ENCODE measurements around the gene GSTT2B. TPM values are rescaled to one million over a fixed set of nuclear protein-coding genes. Genes with fewer than 3 reads are reported as not detected.
A peak's percentile ranks its signal among the peaks of the same experiment; 100 is the strongest.
"Not testable (repeated sequence)": the region's sequence is repeated elsewhere in the genome, so short reads cannot be mapped to it uniquely, and the experiment has no call there.

The GSTT2B gene
- polyA plus RNA-seq, 3 donors, result 0.25 to 0.72 TPM; not detected in 1

GRCh38 chr22:23966094-23966493 is 5.1 kb upstream of the GSTT2B start:
- H3K4me3 Mint-ChIP-seq; H3K27ac ChIP-seq (ENCODE audit: low read depth in 1 of 2, low read length in 2 of 2); H3K9me3 ChIP-seq (replicated peaks in 1 of 2; ENCODE audit: control insufficient read depth in 1 of 2, insufficient read depth in 1 of 2, low read length in 2 of 2); H3K9ac ChIP-seq (ENCODE audit: insufficient read depth, low read length, poor library complexity, severe bottlenecking); H3K79me2 ChIP-seq (ENCODE audit: insufficient read depth, low read length); H3K4me3 ChIP-seq (replicated peaks in 1 of 3; ENCODE audit: low read depth in 2 of 3, low read length in 3 of 3); H3K4me1 ChIP-seq (ENCODE audit: control insufficient read depth in 1 of 2, insufficient read depth in 2 of 2, low read length in 2 of 2); H3K4me2 ChIP-seq (replicated peaks; ENCODE audit: extremely low read depth, low read length, poor library complexity, severe bottlenecking); H3K9me3 Mint-ChIP-seq; H2AFZ ChIP-seq (ENCODE audit: insufficient read depth, low read depth, low read length, poor library complexity, severe bottlenecking); DNase-seq; H3K27me3 ChIP-seq (ENCODE audit: control insufficient read depth in 2 of 2, insufficient read depth in 2 of 2, low read length in 2 of 2); intact Hi-C loops (cut with micrococcal nuclease); H3K4me1 Mint-ChIP-seq; H3K27ac Mint-ChIP-seq; H3K27me3 Mint-ChIP-seq (ENCODE audit: low read depth in 3 of 3): not testable (repeated sequence)
- peaks cover 19 to 21% of the 10 kb centered on the region in 2 donors for H3K36me3 Mint-ChIP-seq
- Histone ChIP-seq H4K20me1 (ENCODE audit: insufficient read depth, low read length) (peaks cover 22% of the 10 kb centered on the region), H3K36me3 (replicated peaks in 1 of 2; ENCODE audit: control insufficient read depth in 1 of 2, insufficient read depth in 2 of 2, low read length in 2 of 2) (peaks cover 16 to 22% of the 10 kb centered on the region in 2 donors)
- WGBS (ENCODE audit: insufficient coverage), result no CpG with 5 or more reads among the region's 18 CpGs

DNA sequence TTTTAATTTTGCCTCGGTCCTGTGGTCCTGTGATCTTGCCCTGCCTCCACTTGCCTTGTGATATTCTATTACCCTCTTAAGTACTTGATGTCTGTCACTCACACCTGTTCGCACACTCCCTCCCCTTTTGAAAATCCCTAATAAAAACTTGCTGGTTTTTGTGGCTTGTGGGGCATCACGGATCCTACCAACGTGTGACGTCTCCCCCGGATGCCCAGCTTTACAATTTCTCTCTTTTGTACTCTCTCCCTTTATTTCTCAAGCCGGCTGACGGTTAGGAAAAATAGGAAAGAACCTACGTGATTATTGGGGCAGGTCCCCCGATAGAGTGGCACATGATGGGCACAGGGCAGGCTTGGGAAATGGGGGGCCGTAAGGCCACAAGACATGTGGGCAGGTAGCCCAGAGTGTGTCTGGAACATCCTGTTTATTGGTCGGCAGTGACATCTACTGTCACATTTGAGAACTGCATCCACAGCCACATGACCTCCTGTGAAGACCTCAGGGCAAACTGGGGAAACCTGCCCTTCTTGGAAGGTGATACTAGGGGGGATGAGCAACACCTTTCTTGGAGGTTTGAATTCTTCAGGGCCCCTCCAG is 4.6 kb downstream of the GSTT2B start:
- not testable (repeated sequence) for H3K4me3 Mint-ChIP-seq; H3K4me3 ChIP-seq (replicated peaks in 1 of 3; ENCODE audit: low read depth in 2 of 3, low read length in 3 of 3); H3K9ac ChIP-seq (ENCODE audit: insufficient read depth, low read length, poor library complexity, severe bottlenecking); H3K4me2 ChIP-seq (replicated peaks; ENCODE audit: extremely low read depth, low read length, poor library complexity, severe bottlenecking); H2AFZ ChIP-seq (ENCODE audit: insufficient read depth, low read depth, low read length, poor library complexity, severe bottlenecking); H3K9me3 Mint-ChIP-seq; H3K27me3 ChIP-seq (ENCODE audit: control insufficient read depth in 2 of 2, insufficient read depth in 2 of 2, low read length in 2 of 2); H4K20me1 ChIP-seq (ENCODE audit: insufficient read depth, low read length); H3K4me1 ChIP-seq (ENCODE audit: control insufficient read depth in 1 of 2, insufficient read depth in 2 of 2, low read length in 2 of 2); H3K9me3 ChIP-seq (replicated peaks in 1 of 2; ENCODE audit: control insufficient read depth in 1 of 2, insufficient read depth in 1 of 2, low read length in 2 of 2); H3K79me2 ChIP-seq (ENCODE audit: insufficient read depth, low read length); H3K36me3 Mint-ChIP-seq; H3K4me1 Mint-ChIP-seq; H3K36me3 ChIP-seq (replicated peaks in 1 of 2; ENCODE audit: control insufficient read depth in 1 of 2, insufficient read depth in 2 of 2, low read length in 2 of 2); H3K27ac ChIP-seq (ENCODE audit: low read depth in 1 of 2, low read length in 2 of 2)
- peak; percentile 80 for TF ChIP-seq CTCF (IDR thresholded peaks at IDR 0.05)
- intact Hi-C loops (cut with micrococcal nuclease), result loop anchor here in 1 of 2 donors (5.0 kb wide), 1 partner anchor 221 kb away; no protein-coding TSS in a partner anchor
- DNase-seq, result peak; percentile 48 to 72 (median 58)
- Mint-ChIP-seq H3K27ac (peak overlapping the region in 3 of 7 donors; percentile 36 to 55 (median 53)), H3K27me3 (ENCODE audit: low read depth in 3 of 3) (peaks cover 3 to 14% (median 7%) of the 10 kb centered on the region in 3 donors)
- 19% methylated on average over 4 of the region's 12 CpGs for WGBS (ENCODE audit: insufficient coverage)

GRCh38 chr22:23955886-23956285 is 5.1 kb downstream of the GSTT2B start:
- intact Hi-C loops (cut with micrococcal nuclease), result loop anchor here in 1 of 2 donors (5.0 kb wide), 1 partner anchor 221 kb away; no protein-coding TSS in a partner anchor

DNA sequence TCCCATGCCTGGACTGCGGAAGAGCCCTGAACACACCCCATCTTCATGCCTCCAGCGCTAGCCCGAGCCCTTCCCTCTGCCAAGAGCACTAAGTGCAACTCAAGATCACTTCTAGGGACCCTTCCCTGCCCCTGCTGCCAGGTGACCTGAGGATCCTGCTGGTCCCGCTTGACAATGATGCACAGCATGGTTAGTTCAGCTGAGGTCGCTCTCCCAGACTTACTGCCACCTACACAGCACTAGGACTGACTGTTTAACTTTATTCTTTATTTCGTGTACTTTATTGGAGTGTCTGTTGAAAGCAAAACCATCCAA is 6.0 kb downstream of the GSTT2B start:
- not testable (repeated sequence) for H3K27ac Mint-ChIP-seq; H3K4me3 ChIP-seq (replicated peaks in 1 of 3; ENCODE audit: low read depth in 2 of 3, low read length in 3 of 3); H3K27me3 Mint-ChIP-seq (ENCODE audit: low read depth in 3 of 3); H3K27ac ChIP-seq (ENCODE audit: low read depth in 1 of 2, low read length in 2 of 2); H3K36me3 Mint-ChIP-seq; H3K4me1 Mint-ChIP-seq; H3K4me1 ChIP-seq (ENCODE audit: control insufficient read depth in 1 of 2, insufficient read depth in 2 of 2, low read length in 2 of 2); H4K20me1 ChIP-seq (ENCODE audit: insufficient read depth, low read length); H3K9ac ChIP-seq (ENCODE audit: insufficient read depth, low read length, poor library complexity, severe bottlenecking); H3K9me3 Mint-ChIP-seq; H3K27me3 ChIP-seq (ENCODE audit: control insufficient read depth in 2 of 2, insufficient read depth in 2 of 2, low read length in 2 of 2); H2AFZ ChIP-seq (ENCODE audit: insufficient read depth, low read depth, low read length, poor library complexity, severe bottlenecking); H3K79me2 ChIP-seq (ENCODE audit: insufficient read depth, low read length); H3K9me3 ChIP-seq (replicated peaks in 1 of 2; ENCODE audit: control insufficient read depth in 1 of 2, insufficient read depth in 1 of 2, low read length in 2 of 2); DNase-seq; H3K4me2 ChIP-seq (replicated peaks; ENCODE audit: extremely low read depth, low read length, poor library complexity, severe bottlenecking); H3K36me3 ChIP-seq (replicated peaks in 1 of 2; ENCODE audit: control insufficient read depth in 1 of 2, insufficient read depth in 2 of 2, low read length in 2 of 2); H3K4me3 Mint-ChIP-seq
- WGBS (ENCODE audit: insufficient coverage), result 88% methylated on average over 3 of the region's 6 CpGs
- intact Hi-C loops (cut with micrococcal nuclease), result loop anchor here in 1 of 2 donors (5.0 kb wide), 1 partner anchor 222 kb away; no protein-coding TSS in a partner anchor

More at GRCh38 chr22:23955886-23956285, 5.1 kb downstream of the GSTT2B start:
- not testable (repeated sequence) for H3K36me3 ChIP-seq (replicated peaks in 1 of 2; ENCODE audit: control insufficient read depth in 1 of 2, insufficient read depth in 2 of 2, low read length in 2 of 2); DNase-seq; H3K79me2 ChIP-seq (ENCODE audit: insufficient read depth, low read length); H3K4me1 ChIP-seq (ENCODE audit: control insufficient read depth in 1 of 2, insufficient read depth in 2 of 2, low read length in 2 of 2); H3K4me3 Mint-ChIP-seq; H3K27ac ChIP-seq (ENCODE audit: low read depth in 1 of 2, low read length in 2 of 2); H3K36me3 Mint-ChIP-seq; H3K9me3 Mint-ChIP-seq; H3K27me3 ChIP-seq (ENCODE audit: control insufficient read depth in 2 of 2, insufficient read depth in 2 of 2, low read length in 2 of 2); H3K4me1 Mint-ChIP-seq; H3K4me2 ChIP-seq (replicated peaks; ENCODE audit: extremely low read depth, low read length, poor library complexity, severe bottlenecking); H4K20me1 ChIP-seq (ENCODE audit: insufficient read depth, low read length); H3K4me3 ChIP-seq (replicated peaks in 1 of 3; ENCODE audit: low read depth in 2 of 3, low read length in 3 of 3); H2AFZ ChIP-seq (ENCODE audit: insufficient read depth, low read depth, low read length, poor library complexity, severe bottlenecking); H3K9ac ChIP-seq (ENCODE audit: insufficient read depth, low read length, poor library complexity, severe bottlenecking); H3K27ac Mint-ChIP-seq; H3K9me3 ChIP-seq (replicated peaks in 1 of 2; ENCODE audit: control insufficient read depth in 1 of 2, insufficient read depth in 1 of 2, low read length in 2 of 2)
- WGBS (ENCODE audit: insufficient coverage), result 100% methylated on average over 3 of the region's 8 CpGs
- peaks cover 3 to 14% (median 7%) of the 10 kb centered on the region in 3 donors for H3K27me3 Mint-ChIP-seq (ENCODE audit: low read depth in 3 of 3)

Measured in CD14-positive monocyte (primary cell).